Neuronal stem cell (in vitro differentiated cells): ENCODE data around the gene FUBP3.

ENCODE experiments used
- DNase-seq: peaks from one replicate; pipeline ENCODE4 v3.0.0-alpha.2; 2013; ENCODE audit warnings: low spot score
- H2AFZ ChIP-seq: one replicate; pipeline ENCODE4 v1.6.1; 2013; ENCODE audit warnings: mild to moderate bottlenecking, low read length, inconsistent platforms
- H2AK5ac ChIP-seq: 2 replicates; pipeline ENCODE4 v1.6.1; 2013; ENCODE audit warnings: low read depth, mild to moderate bottlenecking, inconsistent platforms, low read length, moderate library complexity, mixed read lengths
- H2BK120ac ChIP-seq: 2 replicates; pipeline ENCODE4 v1.6.1; 2013; ENCODE audit warnings: low read depth, mild to moderate bottlenecking, inconsistent platforms, low read length, moderate library complexity, mixed read lengths
- H2BK12ac ChIP-seq: one replicate; pipeline ENCODE4 v1.6.1; 2013; ENCODE audit warnings: low read length, inconsistent platforms
- H2BK15ac ChIP-seq: 2 replicates; pipeline ENCODE4 v1.6.1; 2013; ENCODE audit warnings: mild to moderate bottlenecking, low read length, inconsistent platforms, mixed read lengths
- H2BK5ac ChIP-seq: one replicate; pipeline ENCODE4 v1.6.1; 2013; ENCODE audit warnings: inconsistent platforms, mild to moderate bottlenecking, low read length, moderate library complexity
- H3K14ac ChIP-seq: one replicate; pipeline ENCODE4 v1.6.1; 2013; ENCODE audit warnings: low read length, inconsistent platforms
- H3K18ac ChIP-seq: 2 replicates; pipeline ENCODE4 v1.6.1; 2013; ENCODE audit warnings: low read length, inconsistent platforms
- H3K23ac ChIP-seq: 2 replicates; pipeline ENCODE4 v1.6.1; 2013; ENCODE audit warnings: low read depth, mild to moderate bottlenecking, mixed read lengths, low read length, inconsistent platforms; ENCODE audit not compliant: poor library complexity
- H3K27ac ChIP-seq: replicated peaks from 3 replicates; pipeline ENCODE4 v1.5.1; 2013; ENCODE audit warnings: low read length, inconsistent platforms
- H3K27me3 ChIP-seq, 3 experiments: 2 replicates each; pipeline ENCODE4 v1.6.1; 2013; ENCODE audit warnings: low read length in 3 of 3, mild to moderate bottlenecking in 2 of 3, inconsistent platforms in 1 of 3, low read depth in 1 of 3, mixed read lengths in 1 of 3, moderate library complexity in 1 of 3; ENCODE audit not compliant: control insufficient read depth in 3 of 3, insufficient read depth in 3 of 3
- H3K36me3 ChIP-seq, 2 donors: replicated peaks in 1 of 2; 2 replicates each; pipeline ENCODE4 v1.6.1; 2013; ENCODE audit warnings: low read length in 2 of 2; ENCODE audit not compliant: control insufficient read depth in 2 of 2, insufficient read depth in 2 of 2
- H3K4ac ChIP-seq: 2 replicates; pipeline ENCODE4 v1.6.1; 2013; ENCODE audit warnings: inconsistent platforms, mild to moderate bottlenecking, low read length, moderate library complexity
- H3K4me1 ChIP-seq, 2 donors: 1 replicate in 1 of 2; 2 replicates in 1 of 2; pipeline ENCODE4 v1.6.1; 2013; ENCODE audit warnings: low read length in 2 of 2, low read depth in 1 of 2; ENCODE audit not compliant: control insufficient read depth in 2 of 2, insufficient read depth in 1 of 2
- H3K4me2 ChIP-seq: one replicate; pipeline ENCODE4 v1.6.1; 2013; ENCODE audit warnings: mild to moderate bottlenecking, low read length, inconsistent platforms; ENCODE audit not compliant: insufficient read depth, poor library complexity, severe bottlenecking
- H3K4me3 ChIP-seq, 2 donors: 2 replicates each; pipeline ENCODE4 v1.5.1; 2013; ENCODE audit warnings: low read length in 2 of 2, mild to moderate bottlenecking in 2 of 2, inconsistent platforms in 1 of 2, moderate library complexity in 1 of 2
- H3K79me1 ChIP-seq: one replicate; pipeline ENCODE4 v1.6.1; 2013; ENCODE audit warnings: low read depth, mild to moderate bottlenecking, inconsistent platforms, low read length, moderate library complexity
- H3K9ac ChIP-seq: one replicate; pipeline ENCODE4 v1.6.1; 2013; ENCODE audit warnings: mild to moderate bottlenecking, low read depth, low read length, inconsistent platforms; ENCODE audit not compliant: poor library complexity
- H3K9me3 ChIP-seq, 2 donors: replicated peaks in 1 of 2; 2 replicates each; pipeline versions ENCODE3 to v1.6.1; 2013; ENCODE audit warnings: low read length in 2 of 2, mild to moderate bottlenecking in 2 of 2, inconsistent platforms in 1 of 2, low read depth in 1 of 2, mixed read lengths in 1 of 2, moderate library complexity in 1 of 2; ENCODE audit not compliant: control insufficient read depth in 2 of 2, insufficient read depth in 1 of 2
- H4K8ac ChIP-seq: one replicate; pipeline ENCODE4 v1.6.1; 2013; ENCODE audit warnings: low read depth, mild to moderate bottlenecking, inconsistent platforms, low read length, moderate library complexity
- H4K91ac ChIP-seq: one replicate; pipeline ENCODE4 v1.6.1; 2013; ENCODE audit warnings: low read length, low read depth, mild to moderate bottlenecking, inconsistent platforms; ENCODE audit not compliant: poor library complexity
- WGBS, 2 donors: extraction: QIAGEN DNeasy Blood & Tissue Kit; methylation state at CpG; one replicate each; pipeline ENCODE4 v1.1.7; 2013; ENCODE audit warnings: missing lambda C conversion rate in 2 of 2, mixed read lengths in 1 of 2; ENCODE audit not compliant: insufficient read length in 2 of 2, insufficient replicate concordance in 1 of 2; ENCODE audit errors: extremely low coverage in 2 of 2; 5-methylcytosine and 5-hydroxymethylcytosine counted together

FUBP3 gene

GRCh38 chr9:130601100-130601499 lies 21.7 kb downstream of the FUBP3 start:
- no peak overlapping the region for H2AFZ ChIP-seq
- no peak overlapping the region for H2BK5ac ChIP-seq
- peaks cover 17 to 77% of the 10 kb centered on the region in 2 donors for H3K36me3 ChIP-seq
- no peak overlapping the region for H3K27ac ChIP-seq
- no peak overlapping the region for H2AK5ac ChIP-seq
- H3K14ac ChIP-seq, result no peak overlapping the region
- no peak overlapping the region for H4K91ac ChIP-seq
- no peak overlapping the region for H3K4me2 ChIP-seq
- H3K4me1 ChIP-seq, result no peaks in the 10 kb centered on the region
- H2BK15ac ChIP-seq, result no peak overlapping the region
- H3K27me3 ChIP-seq, result no peaks in the 10 kb centered on the region
- H3K4ac ChIP-seq, result no peak overlapping the region
- H3K23ac ChIP-seq, result no peak overlapping the region
- H3K18ac ChIP-seq, result no peak overlapping the region
- no CpG with 5 or more reads among the region's 2 CpGs for WGBS, 2 donors
- H3K9me3 ChIP-seq, result no peaks in the 10 kb centered on the region
- H3K9ac ChIP-seq, result no peak overlapping the region
- no peak for DNase-seq
- no peaks in the 10 kb centered on the region for H3K79me1 ChIP-seq
- no peak overlapping the region for H3K4me3 ChIP-seq
- no peak overlapping the region for H2BK12ac ChIP-seq
- no peak overlapping the region for H2BK120ac ChIP-seq
- H4K8ac ChIP-seq, result no peak overlapping the region

- no peak overlapping the region for H3K23ac ChIP-seq
- H3K14ac ChIP-seq, result no peak overlapping the region
- H3K4ac ChIP-seq, result no peak overlapping the region
- H2BK12ac ChIP-seq, result no peak overlapping the region
- H4K91ac ChIP-seq, result no peak overlapping the region
- H2AK5ac ChIP-seq, result no peak overlapping the region
- no peaks in the 10 kb centered on the region for H3K27me3 ChIP-seq
- no peak overlapping the region for H2AFZ ChIP-seq
- no peak overlapping the region for H3K4me3 ChIP-seq
- no peaks in the 10 kb centered on the region for H3K9me3 ChIP-seq
- H3K4me1 ChIP-seq, result no peaks in the 10 kb centered on the region
- no peak overlapping the region for H3K18ac ChIP-seq
- H2BK120ac ChIP-seq, result no peak overlapping the region
- no peak overlapping the region for H3K27ac ChIP-seq
- H3K4me2 ChIP-seq, result no peak overlapping the region
- no peak overlapping the region for H2BK5ac ChIP-seq
- no peak overlapping the region for H4K8ac ChIP-seq
- WGBS, 2 donors, result no CpG with 5 or more reads among the region's 3 CpGs
- H3K9ac ChIP-seq, result no peak overlapping the region
- peaks cover 13 to 66% of the 10 kb centered on the region in 2 donors for H3K36me3 ChIP-seq
- no peaks in the 10 kb centered on the region for H3K79me1 ChIP-seq
- no peak for DNase-seq
- no peak overlapping the region for H2BK15ac ChIP-seq
Measured at GRCh38 chr9:130604295-130604694, 24.9 kb downstream of the FUBP3 start.

- Histone ChIP-seq H3K4me3 (no peak overlapping the region), H2BK15ac (no peak overlapping the region), H2AK5ac (no peak overlapping the region), H3K27me3 (no peaks in the 10 kb centered on the region), H2BK120ac (no peak overlapping the region), H2BK12ac (no peak overlapping the region), H3K79me1 (no peaks in the 10 kb centered on the region), H4K8ac (no peak overlapping the region), H3K4ac (no peak overlapping the region), H4K91ac (no peak overlapping the region), H2AFZ (no peak overlapping the region), H3K14ac (no peak overlapping the region), H3K9ac (no peak overlapping the region), H3K4me2 (no peak overlapping the region), H3K27ac (no peak overlapping the region), H3K36me3 (peaks cover 10 to 67% of the 10 kb centered on the region in 2 donors), H2BK5ac (no peak overlapping the region), H3K4me1 (no peaks in the 10 kb centered on the region), H3K23ac (no peak overlapping the region), H3K18ac (no peak overlapping the region), H3K9me3 (no peaks in the 10 kb centered on the region)
- no CpG with 5 or more reads among the region's 8 CpGs for WGBS, 2 donors
- DNase-seq, result no peak
Measured at GRCh38 chr9:130606887-130607600, 27.7 kb downstream of the FUBP3 start.

GRCh38 chr9:130607640-130608420 lies 28.5 kb downstream of the FUBP3 start:
- H3K4me3 ChIP-seq, result no peak overlapping the region
- H4K91ac ChIP-seq, result no peak overlapping the region

More at GRCh38 chr9:130607640-130608420, 28.5 kb downstream of the FUBP3 start:
- H3K4me2 ChIP-seq, result no peak overlapping the region
- H3K23ac ChIP-seq, result no peak overlapping the region
- H3K36me3 ChIP-seq, result peaks cover 6 to 67% of the 10 kb centered on the region in 2 donors
- H2BK15ac ChIP-seq, result no peak overlapping the region
- H4K8ac ChIP-seq, result no peak overlapping the region
- no peak overlapping the region for H3K18ac ChIP-seq
- H3K79me1 ChIP-seq, result no peaks in the 10 kb centered on the region
- H3K4ac ChIP-seq, result no peak overlapping the region
- no peak overlapping the region for H3K27ac ChIP-seq
- no CpG with 5 or more reads among the region's 10 CpGs for WGBS, 2 donors
- H2BK12ac ChIP-seq, result no peak overlapping the region
- no peak overlapping the region for H2BK120ac ChIP-seq
- no peaks in the 10 kb centered on the region for H3K27me3 ChIP-seq
- H3K4me1 ChIP-seq, result no peaks in the 10 kb centered on the region
- H2BK5ac ChIP-seq, result no peak overlapping the region
- no peak overlapping the region for H3K14ac ChIP-seq
- no peak for DNase-seq
- no peak overlapping the region for H2AK5ac ChIP-seq
- no peak overlapping the region for H2AFZ ChIP-seq
- no peak overlapping the region for H3K9ac ChIP-seq
- H3K9me3 ChIP-seq, result no peaks in the 10 kb centered on the region
